ENCODE data around the gene LRRC37A3.
"Not testable (repeated sequence)": the region's sequence is repeated elsewhere in the genome, so short reads cannot be mapped to it uniquely, and the experiment has no call there.

Gene LRRC37A3

GRCh38 chr17:64829824-64830630 is 89.3 kb downstream of the LRRC37A3 start:
- DNase-seq, result not testable (repeated sequence)

GRCh38 chr17:64829068-64829467 is 90.2 kb downstream of the LRRC37A3 start:
- DNase-seq, result not testable (repeated sequence)

GRCh38 chr17:64818904-64819303 is 100.4 kb downstream of the LRRC37A3 start:
- not testable (repeated sequence) for DNase-seq

- DNase-seq, result not testable (repeated sequence)
Observed at GRCh38 chr17:64815833-64816198, 103.5 kb downstream of the LRRC37A3 start.

GRCh38 chr17:64814993-64815832 is 104.1 kb downstream of the LRRC37A3 start:
- not testable (repeated sequence) for DNase-seq

- peak; percentile 54 for DNase-seq
Observed at GRCh38 chr17:64808178-64808977, 110.9 kb downstream of the LRRC37A3 start.
